GM06990 (cell line): ENCODE data around the gene ALG11.

Experiments used
- DNase-seq: peaks from one replicate; pipeline ENCODE4 v3.0.0-alpha.2; 2011; ENCODE audit not compliant: insufficient read length; ENCODE audit errors: extremely low read depth
- H3K27me3 ChIP-seq: replicated peaks from 2 replicates; pipeline ENCODE4 v1.6.0; 2011; ENCODE audit warnings: low read length; ENCODE audit not compliant: control insufficient read depth, insufficient read depth
- H3K36me3 ChIP-seq: 2 replicates; pipeline ENCODE4 v1.5.1; 2011; ENCODE audit warnings: low read length; ENCODE audit not compliant: control insufficient read depth, insufficient read depth
- H3K4me3 ChIP-seq: replicated peaks from 2 replicates; pipeline ENCODE4 v1.5.1; 2011; ENCODE audit warnings: low read depth, mild to moderate bottlenecking, control low read depth, low read length
- CTCF ChIP-seq: IDR thresholded peaks from 2 replicates; pipeline ENCODE4 v1.5.1; 2011; ENCODE audit warnings: low read length, control low read depth, mild to moderate bottlenecking, inconsistent platforms; ENCODE audit not compliant: insufficient read depth, poor library complexity, severe bottlenecking

Gene ALG11

GRCh38 chr13:52003541-52003940, 8.7 kb upstream of the ALG11 start:
- Histone ChIP-seq H3K27me3 (no peaks in the 10 kb centered on the region; the same call in none of the 2 replicates), H3K4me3 (no peak overlapping the region), H3K36me3 (no peaks in the 10 kb centered on the region)
- TF ChIP-seq CTCF = no peak
- no peak for DNase-seq

GRCh38 chr13:52004511-52005170, 7.6 kb upstream of the ALG11 start:
- no peak for DNase-seq
- H3K4me3 ChIP-seq = no peak overlapping the region
- peak; percentile 2 for TF ChIP-seq CTCF

GRCh38 chr13:52005841-52006522, 6.2 kb upstream of the ALG11 start:
- DNase-seq = no peak
- H3K36me3 ChIP-seq = no peaks in the 10 kb centered on the region
- no peak for TF ChIP-seq CTCF
- H3K4me3 ChIP-seq = no peak overlapping the region
- H3K27me3 ChIP-seq = no peaks in the 10 kb centered on the region; the same call in none of the 2 replicates

More at GRCh38 chr13:52004511-52005170, 7.6 kb upstream of the ALG11 start:
- Histone ChIP-seq H3K27me3 (no peaks in the 10 kb centered on the region; the same call in none of the 2 replicates), H3K36me3 (no peaks in the 10 kb centered on the region)

GRCh38 chr13:52006523-52007245, 5.5 kb upstream of the ALG11 start:
- Histone ChIP-seq H3K36me3 (no peaks in the 10 kb centered on the region), H3K4me3 (no peak overlapping the region), H3K27me3 (peaks cover 1% of the 10 kb centered on the region)
- TF ChIP-seq CTCF = no peak
- DNase-seq = no peak

- Histone ChIP-seq H3K36me3 (no peaks in the 10 kb centered on the region), H3K27me3 (peaks cover 1% of the 10 kb centered on the region), H3K4me3 (no peak overlapping the region)
- no peak for DNase-seq
- TF ChIP-seq CTCF = no peak
Measured at GRCh38 chr13:52009946-52010345, 2.3 kb upstream of the ALG11 start.
